Gastrocnemius medialis (tissue), 4 donors: Measurements from ENCODE around the gene ARHGAP26. TPM values are rescaled to one million over a fixed set of nuclear protein-coding genes. Genes with fewer than 3 reads are reported as not detected.

Experiments used
- ATAC-seq, 2 donors: fragments of 150-250 bp; one replicate each; pipeline ENCODE4 v1.9.1; 2016
- DNase-seq, 2 donors: peaks; one replicate each; pipeline ENCODE4 v3.0.0-alpha.2; 2019
- H3K27ac ChIP-seq, 4 donors: fragments of 200-600 bp; sonication (generic); 1 replicate in 1 of 4; 2 replicates in 3 of 4; pipeline ENCODE4 v1.5.1; 2016 to 2018; ENCODE audit warnings: mild to moderate bottlenecking in 2 of 4, moderate library complexity in 1 of 4
- H3K27me3 ChIP-seq, 3 donors: fragments of 200-600 bp; sonication (generic) in 2 of 3; 1 replicate in 1 of 3; 2 replicates in 2 of 3; pipeline versions ENCODE4 v1.5.1 to v1.6.0; 2016 to 2019; ENCODE audit warnings: mild to moderate bottlenecking in 1 of 3, moderate library complexity in 1 of 3
- H3K36me3 ChIP-seq, 2 donors: fragments of 200-600 bp; sonication (generic) in 1 of 2; one replicate each; pipeline ENCODE4 v1.5.1; 2017 to 2018
- H3K4me1 ChIP-seq, 2 donors: fragments of 200-600 bp; sonication (generic) in 1 of 2; one replicate each; pipeline ENCODE4 v1.5.1; 2016 to 2017; ENCODE audit warnings: mild to moderate bottlenecking in 2 of 2
- H3K4me3 ChIP-seq, 4 donors: fragments of 200-600 bp; sonication (generic) in 3 of 4; 1 replicate in 1 of 4; 2 replicates in 3 of 4; pipeline ENCODE4 v1.5.1; 2016 to 2019; ENCODE audit warnings: mild to moderate bottlenecking in 2 of 4
- H3K9me3 ChIP-seq, 3 donors: fragments of 200-600 bp; sonication (generic) in 2 of 3; 1 replicate in 1 of 3; 2 replicates in 2 of 3; pipeline ENCODE4 v1.5.1; 2016 to 2019
- POLR2A ChIP-seq, 2 donors: fragments of 450-650 bp; IDR thresholded peaks; one replicate each; pipeline ENCODE4 v1.6.1; 2017; ENCODE audit warnings: antibody characterized with exemption in 2 of 2, mild to moderate bottlenecking in 2 of 2, moderate library complexity in 2 of 2
- in situ Hi-C, 4 donors: fragments of 200-750 bp; cut with MboI; loops; one replicate each; pipeline versions ENCODE4 v1.15.0 to v1.8.0; 2017; ENCODE audit warnings: low sequenced_read_pairs in 4 of 4
- intact Hi-C: fragments of 100-400 bp; cut with DNase I; formaldehyde crosslinking; loops from one replicate; pipeline ENCODE4 v1.15.1; 2023; ENCODE audit warnings: low total_unique reads
- total RNA-seq, 4 donors: library from RNA; depleted of rRNA; stranded (reverse); fragments of >200 nt; gene quantifications; one replicate each; pipeline versions ENCODE4 v1.1.0 to v1.2.3, GENCODE V29; 2016
- TF ChIP-seq, protein P1 (sequence below), 5 experiments: fragments of 450-650 bp in 3 of 5; fragments of 200-600 bp in 2 of 5; sonication (generic) in 2 of 5; IDR thresholded peaks in 4 of 5; conservative IDR thresholded peaks in 1 of 5; 1 replicate in 4 of 5; 2 replicates in 1 of 5; pipeline ENCODE4 v1.5.1; 2016 to 2019; ENCODE audit warnings: antibody characterized with exemption in 5 of 5, mild to moderate bottlenecking in 3 of 5, moderate library complexity in 3 of 5

The ARHGAP26 gene
- total RNA-seq, 4 donors from 2014 or later, result 9.1 to 22.4 (median 13.4) TPM

DNA sequence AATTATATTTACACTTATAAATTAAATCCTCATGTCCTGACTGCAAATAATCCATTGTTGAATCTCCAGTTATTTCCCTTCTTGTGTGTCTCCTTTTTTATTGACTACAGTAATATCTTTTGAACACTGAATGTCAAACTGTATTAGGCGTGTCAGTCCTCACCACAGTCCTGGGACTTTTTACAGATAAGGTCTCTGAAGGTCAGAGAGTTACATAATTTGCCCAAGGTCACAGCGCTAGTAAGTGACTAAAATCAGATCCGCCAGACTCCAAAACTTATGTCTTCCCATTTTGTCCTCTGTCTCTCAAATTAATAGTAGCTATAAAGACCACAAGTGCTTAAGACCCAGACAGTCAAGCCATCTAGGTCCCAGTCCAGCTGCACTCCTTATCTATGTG lies 359.0 kb downstream of the ARHGAP26 start:
- in situ Hi-C loops (loop anchor here in 3 of 4 donors (25.0 kb wide), 2 partner anchors 92 to 258 kb away; no protein-coding TSS in a partner anchor), intact Hi-C loops (loop anchor here (2.0 kb wide), 1 partner anchor 72 kb away; no protein-coding TSS in a partner anchor)
- DNase-seq (no peak), ATAC-seq (no peak)
- Histone ChIP-seq H3K27ac (peak overlapping the region; percentile 90 to 97 (median 95)), H3K4me3 (no peak overlapping the region), H3K27me3 (no peaks in the 10 kb centered on the region), H3K36me3 (no peaks in the 10 kb centered on the region), H3K9me3 (no peaks in the 10 kb centered on the region), H3K4me1 (peaks cover 84% of the 10 kb centered on the region in 2 donors)
- TF ChIP-seq, protein P1, sequence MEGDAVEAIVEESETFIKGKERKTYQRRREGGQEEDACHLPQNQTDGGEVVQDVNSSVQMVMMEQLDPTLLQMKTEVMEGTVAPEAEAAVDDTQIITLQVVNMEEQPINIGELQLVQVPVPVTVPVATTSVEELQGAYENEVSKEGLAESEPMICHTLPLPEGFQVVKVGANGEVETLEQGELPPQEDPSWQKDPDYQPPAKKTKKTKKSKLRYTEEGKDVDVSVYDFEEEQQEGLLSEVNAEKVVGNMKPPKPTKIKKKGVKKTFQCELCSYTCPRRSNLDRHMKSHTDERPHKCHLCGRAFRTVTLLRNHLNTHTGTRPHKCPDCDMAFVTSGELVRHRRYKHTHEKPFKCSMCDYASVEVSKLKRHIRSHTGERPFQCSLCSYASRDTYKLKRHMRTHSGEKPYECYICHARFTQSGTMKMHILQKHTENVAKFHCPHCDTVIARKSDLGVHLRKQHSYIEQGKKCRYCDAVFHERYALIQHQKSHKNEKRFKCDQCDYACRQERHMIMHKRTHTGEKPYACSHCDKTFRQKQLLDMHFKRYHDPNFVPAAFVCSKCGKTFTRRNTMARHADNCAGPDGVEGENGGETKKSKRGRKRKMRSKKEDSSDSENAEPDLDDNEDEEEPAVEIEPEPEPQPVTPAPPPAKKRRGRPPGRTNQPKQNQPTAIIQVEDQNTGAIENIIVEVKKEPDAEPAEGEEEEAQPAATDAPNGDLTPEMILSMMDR (IDR thresholded peaks at IDR 0.05 in 4 of 5, conservative IDR thresholded peaks at IDR 0.05 in 1 of 5), result no peak
- no peak for TF ChIP-seq POLR2A (IDR thresholded peaks at IDR 0.05)

GRCh38 chr5:143129910-143130612 lies 359.9 kb downstream of the ARHGAP26 start:
- DNase-seq, result no peak
- no peaks in the 10 kb centered on the region for H3K9me3 ChIP-seq
- no peaks in the 10 kb centered on the region for H3K27me3 ChIP-seq
- peaks cover 92 to 93% of the 10 kb centered on the region in 2 donors for H3K4me1 ChIP-seq
- H3K27ac ChIP-seq, result peak overlapping the region; percentile 90 to 97 (median 95)
- TF ChIP-seq, protein P1 (IDR thresholded peaks at IDR 0.05 in 4 of 5, conservative IDR thresholded peaks at IDR 0.05 in 1 of 5), result no peak
- no peak for TF ChIP-seq POLR2A (IDR thresholded peaks at IDR 0.05)
- intact Hi-C loops (loop anchor here (2.0 to 5.0 kb wide), 3 partner anchors 73 to 273 kb away; partner anchors contain the start of gene NR3C1), in situ Hi-C loops (loop anchor here in 3 of 4 donors (10.0 to 25.0 kb wide), 3 partner anchors 93 to 257 kb away; no protein-coding TSS in a partner anchor)
- no peak for ATAC-seq
- H3K36me3 ChIP-seq, result no peaks in the 10 kb centered on the region
- H3K4me3 ChIP-seq, result no peak overlapping the region

- Histone ChIP-seq H3K27ac (peak overlapping the region; percentile 90 to 97 (median 95)), H3K9me3 (no peaks in the 10 kb centered on the region), H3K4me3 (no peak overlapping the region), H3K4me1 (peaks cover 94 to 97% of the 10 kb centered on the region in 2 donors), H3K36me3 (no peaks in the 10 kb centered on the region), H3K27me3 (no peaks in the 10 kb centered on the region)
- intact Hi-C loops, result loop anchor here (2.0 to 5.0 kb wide), 2 partner anchors 112 to 272 kb away; partner anchors contain the start of gene NR3C1
- DNase-seq (no peak), ATAC-seq (no peak)
- in situ Hi-C loops, result loop anchor here in 3 of 4 donors (10.0 to 25.0 kb wide), 3 partner anchors 93 to 257 kb away; no protein-coding TSS in a partner anchor
- TF ChIP-seq POLR2A (IDR thresholded peaks at IDR 0.05), result no peak
- TF ChIP-seq, protein P1 (IDR thresholded peaks at IDR 0.05 in 4 of 5, conservative IDR thresholded peaks at IDR 0.05 in 1 of 5), result no peak
Measured at GRCh38 chr5:143130613-143131305, 360.6 kb downstream of the ARHGAP26 start.

GRCh38 chr5:143131972-143132371 lies 361.8 kb downstream of the ARHGAP26 start:
- in situ Hi-C loops (loop anchor here in 3 of 4 donors (10.0 to 25.0 kb wide), 3 partner anchors 95 to 255 kb away; no protein-coding TSS in a partner anchor), intact Hi-C loops (loop anchor here (2.0 to 5.0 kb wide), 2 partner anchors 110 to 271 kb away; partner anchors contain the start of gene NR3C1)
- TF ChIP-seq, protein P1 (IDR thresholded peaks at IDR 0.05 in 4 of 5, conservative IDR thresholded peaks at IDR 0.05 in 1 of 5), result no peak
- Histone ChIP-seq H3K36me3 (no peaks in the 10 kb centered on the region), H3K27me3 (no peaks in the 10 kb centered on the region), H3K4me1 (peaks cover 92 to 95% of the 10 kb centered on the region in 2 donors), H3K9me3 (no peaks in the 10 kb centered on the region), H3K4me3 (no peak overlapping the region), H3K27ac (peak overlapping the region; percentile 90 to 97 (median 95))
- DNase-seq (no peak), ATAC-seq (no peak)
